ENCODE results near the gene CYP2W1. TPM values are rescaled to one million over a fixed set of nuclear protein-coding genes. Genes with fewer than 3 reads are reported as not detected.

Gene CYP2W1
- total and polyA plus RNA-seq, 2 experiments from 2014 or later: 31.1 to 72.3 TPM

DNA sequence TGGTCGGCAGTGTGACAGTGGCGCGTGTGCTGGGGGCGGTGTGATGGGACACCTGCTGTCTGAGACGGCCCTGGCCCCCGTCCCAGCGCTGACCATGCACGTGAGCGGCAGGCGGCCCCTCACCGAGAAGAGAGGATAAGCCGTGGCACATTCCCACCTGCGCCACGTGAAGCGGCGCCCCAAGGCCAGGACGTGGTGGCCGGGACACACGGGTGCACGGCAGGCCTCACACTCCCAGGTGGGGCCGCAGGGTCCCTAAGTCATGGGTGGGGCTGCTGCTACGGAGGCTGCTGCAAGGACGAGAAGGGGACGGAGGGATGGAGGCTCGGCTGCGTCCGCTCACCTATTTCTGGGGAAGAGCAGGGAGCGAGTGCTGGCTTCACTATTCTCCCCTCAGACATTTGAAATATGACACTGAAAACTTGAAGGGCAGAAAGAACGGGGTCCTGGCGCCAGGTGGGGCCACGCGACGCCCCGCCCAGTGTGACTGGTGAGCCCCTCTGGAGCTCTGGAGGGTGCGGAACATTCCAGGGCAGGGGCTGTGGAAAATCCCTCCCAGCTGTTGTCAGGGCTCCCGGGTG lies 7.5 kb downstream of the CYP2W1 start:
- TF ChIP-seq EZH2phosphoT487 (IDR thresholded peaks at IDR 0.05; ENCODE audit: low read depth, severe bottlenecking, unreplicated experiment): no peak
- TF ChIP-seq, protein P1, sequence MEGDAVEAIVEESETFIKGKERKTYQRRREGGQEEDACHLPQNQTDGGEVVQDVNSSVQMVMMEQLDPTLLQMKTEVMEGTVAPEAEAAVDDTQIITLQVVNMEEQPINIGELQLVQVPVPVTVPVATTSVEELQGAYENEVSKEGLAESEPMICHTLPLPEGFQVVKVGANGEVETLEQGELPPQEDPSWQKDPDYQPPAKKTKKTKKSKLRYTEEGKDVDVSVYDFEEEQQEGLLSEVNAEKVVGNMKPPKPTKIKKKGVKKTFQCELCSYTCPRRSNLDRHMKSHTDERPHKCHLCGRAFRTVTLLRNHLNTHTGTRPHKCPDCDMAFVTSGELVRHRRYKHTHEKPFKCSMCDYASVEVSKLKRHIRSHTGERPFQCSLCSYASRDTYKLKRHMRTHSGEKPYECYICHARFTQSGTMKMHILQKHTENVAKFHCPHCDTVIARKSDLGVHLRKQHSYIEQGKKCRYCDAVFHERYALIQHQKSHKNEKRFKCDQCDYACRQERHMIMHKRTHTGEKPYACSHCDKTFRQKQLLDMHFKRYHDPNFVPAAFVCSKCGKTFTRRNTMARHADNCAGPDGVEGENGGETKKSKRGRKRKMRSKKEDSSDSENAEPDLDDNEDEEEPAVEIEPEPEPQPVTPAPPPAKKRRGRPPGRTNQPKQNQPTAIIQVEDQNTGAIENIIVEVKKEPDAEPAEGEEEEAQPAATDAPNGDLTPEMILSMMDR (IDR thresholded peaks at IDR 0.05; ENCODE audit: poor library complexity): no peak
- TF ChIP-seq EZH2 (IDR thresholded peaks at IDR 0.05; ENCODE audit: borderline replicate concordance): no peak
- Histone ChIP-seq H3K4me2 (no peak overlapping the region), H3K4me3 (no peak overlapping the region), H4K20me1 (ENCODE audit: insufficient read depth, poor library complexity, severe bottlenecking) (no peaks in the 10 kb centered on the region), H3K27me3 (no peaks in the 10 kb centered on the region), H3K4me1 (ENCODE audit: insufficient read depth) (peaks cover 22% of the 10 kb centered on the region), H3K79me2 (no peaks in the 10 kb centered on the region), H3K9me3 (ENCODE audit: low read depth) (no peaks in the 10 kb centered on the region), H2AFZ (no peak overlapping the region), H3K9me2 (replicated peaks; ENCODE audit: insufficient read depth) (no peaks in the 10 kb centered on the region), H3K36me3 (replicated peaks; ENCODE audit: insufficient read depth, low read depth) (no peaks in the 10 kb centered on the region), H3K27ac (no peak overlapping the region)
- no peak for DNase-seq (ENCODE audit: low spot score)
- 88% methylated on average over 26 of the region's 36 CpGs for WGBS (ENCODE audit: low lambda C conversion rate, missing lambda C conversion rate)

DNA sequence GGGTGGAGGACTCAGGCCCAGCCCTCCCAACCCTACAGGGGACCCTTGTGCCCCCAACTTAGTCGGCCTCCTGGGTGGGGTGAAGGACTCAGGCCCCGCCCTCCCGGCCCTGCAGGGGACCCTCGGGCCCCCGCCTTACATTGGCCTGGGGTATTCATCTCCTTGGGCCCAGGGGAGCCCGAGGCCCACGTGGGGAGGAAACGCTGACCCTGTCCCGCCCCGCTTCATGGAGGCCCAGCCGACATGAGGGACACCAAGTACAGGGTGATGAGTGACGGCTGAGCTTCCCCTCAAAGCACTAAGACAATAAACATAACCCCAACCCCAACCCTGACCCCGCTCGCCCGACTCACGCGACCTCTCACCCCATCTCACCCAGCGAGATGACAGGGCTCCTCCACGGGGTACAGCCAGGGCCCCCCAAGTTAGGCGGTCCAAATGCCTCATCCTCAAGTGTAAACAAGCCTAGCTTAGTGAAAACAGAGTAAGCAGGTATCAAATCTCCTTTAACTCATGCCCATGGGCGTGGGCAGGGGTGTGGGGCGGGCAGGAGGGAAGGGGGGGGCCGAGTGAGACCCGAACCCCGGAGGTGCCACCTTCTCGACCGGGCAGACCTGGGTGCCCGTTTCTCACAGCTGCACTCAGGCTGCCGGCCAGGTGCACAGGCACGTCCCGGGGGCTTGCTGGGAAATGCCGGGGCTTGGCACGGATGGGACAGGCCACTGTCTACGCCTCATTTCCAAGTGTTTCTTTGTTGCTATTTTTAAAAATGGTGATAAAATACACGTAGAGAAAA lies 8.2 kb downstream of the CYP2W1 start:
- H4K20me1 ChIP-seq (ENCODE audit: insufficient read depth, poor library complexity, severe bottlenecking): no peaks in the 10 kb centered on the region
- no peaks in the 10 kb centered on the region for H3K36me3 ChIP-seq (replicated peaks; ENCODE audit: insufficient read depth, low read depth)
- H3K4me1 ChIP-seq (ENCODE audit: insufficient read depth): peaks cover 22% of the 10 kb centered on the region
- WGBS (ENCODE audit: low lambda C conversion rate, missing lambda C conversion rate): 80% methylated on average over 18 of the region's 35 CpGs
- no peaks in the 10 kb centered on the region for H3K9me2 ChIP-seq (replicated peaks; ENCODE audit: insufficient read depth)
- DNase-seq (ENCODE audit: low spot score): no peak
- H3K4me2 ChIP-seq: no peak overlapping the region
- TF ChIP-seq EZH2phosphoT487 (IDR thresholded peaks at IDR 0.05; ENCODE audit: low read depth, severe bottlenecking, unreplicated experiment) (no peak), EZH2 (IDR thresholded peaks at IDR 0.05; ENCODE audit: borderline replicate concordance) (no peak)
- TF ChIP-seq, protein P1 (IDR thresholded peaks at IDR 0.05; ENCODE audit: poor library complexity): no peak
- no peak overlapping the region for H3K27ac ChIP-seq
- no peak overlapping the region for H3K4me3 ChIP-seq
- H3K79me2 ChIP-seq: no peaks in the 10 kb centered on the region
- H3K27me3 ChIP-seq: no peaks in the 10 kb centered on the region
- no peak overlapping the region for H2AFZ ChIP-seq
- no peaks in the 10 kb centered on the region for H3K9me3 ChIP-seq (ENCODE audit: low read depth)

DNA sequence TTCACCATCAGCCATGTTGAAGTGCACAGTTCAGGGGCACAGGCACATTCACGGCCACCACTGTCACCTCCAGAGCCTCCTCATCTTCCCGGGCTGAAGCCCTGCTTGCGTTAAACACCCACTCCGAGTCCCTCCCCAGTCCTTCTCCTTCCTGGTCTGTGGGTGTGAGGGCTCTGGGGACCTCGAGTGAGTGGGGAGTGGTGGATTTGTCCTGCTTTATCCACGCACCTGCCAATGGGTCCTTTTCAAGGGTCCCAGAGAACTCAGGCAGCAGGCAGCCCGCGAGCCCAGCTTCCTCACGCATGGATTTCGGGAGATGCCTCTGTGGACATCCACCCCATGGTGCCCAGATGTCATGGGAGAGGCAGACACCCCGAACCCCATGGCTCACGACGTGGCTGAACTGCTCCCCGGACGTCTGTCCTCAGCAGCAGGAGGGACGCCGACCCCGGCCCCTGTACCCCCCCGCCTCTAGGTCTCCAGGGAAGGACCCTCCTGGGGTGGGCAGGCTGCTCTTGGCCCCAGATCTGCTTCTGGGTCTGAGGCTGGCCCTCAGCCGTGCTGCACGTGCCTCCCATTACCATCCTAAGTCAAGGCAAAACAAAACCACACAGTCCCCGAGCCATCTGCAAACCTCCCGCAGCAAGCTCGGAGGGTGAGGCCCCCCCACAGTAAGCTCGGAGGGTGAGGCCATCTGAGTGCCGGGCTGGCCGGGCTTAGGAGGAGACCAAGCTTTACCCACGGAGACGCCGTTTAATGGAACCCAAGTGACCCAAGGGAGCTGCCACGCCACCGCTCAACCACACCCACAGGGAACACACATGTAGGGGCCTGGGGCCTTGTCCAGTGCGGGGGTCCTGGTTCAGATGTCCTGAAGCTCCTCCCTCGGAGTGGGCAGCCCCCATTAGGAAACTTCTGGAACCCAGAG lies 9.0 kb downstream of the CYP2W1 start:
- Histone ChIP-seq H3K4me2 (no peak overlapping the region), H3K36me3 (replicated peaks; ENCODE audit: insufficient read depth, low read depth) (no peaks in the 10 kb centered on the region), H3K79me2 (no peaks in the 10 kb centered on the region), H3K4me3 (no peak overlapping the region), H3K9me3 (ENCODE audit: low read depth) (no peaks in the 10 kb centered on the region), H3K27ac (no peak overlapping the region), H3K9me2 (replicated peaks; ENCODE audit: insufficient read depth) (no peaks in the 10 kb centered on the region), H3K4me1 (ENCODE audit: insufficient read depth) (peaks cover 17% of the 10 kb centered on the region), H3K27me3 (no peaks in the 10 kb centered on the region), H2AFZ (no peak overlapping the region), H4K20me1 (ENCODE audit: insufficient read depth, poor library complexity, severe bottlenecking) (no peaks in the 10 kb centered on the region)
- WGBS (ENCODE audit: low lambda C conversion rate, missing lambda C conversion rate): 88% methylated on average over 34 of the region's 34 CpGs
- TF ChIP-seq, protein P1 (IDR thresholded peaks at IDR 0.05; ENCODE audit: poor library complexity): no peak
- TF ChIP-seq EZH2phosphoT487 (IDR thresholded peaks at IDR 0.05; ENCODE audit: low read depth, severe bottlenecking, unreplicated experiment): no peak
- no peak for TF ChIP-seq EZH2 (IDR thresholded peaks at IDR 0.05; ENCODE audit: borderline replicate concordance)
- DNase-seq (ENCODE audit: low spot score): no peak
